Testis (tissue), 3 donors: ENCODE data around the gene KRT39. TPM values are rescaled to one million over a fixed set of nuclear protein-coding genes. Genes with fewer than 3 reads are reported as not detected.
"Not testable (repeated sequence)": the region's sequence is repeated elsewhere in the genome, so short reads cannot be mapped to it uniquely, and the experiment has no call there.

Experiments
- DNase-seq: peaks from one replicate; pipeline ENCODE4 v3.0.0-alpha.2; 2019
- H3K27ac ChIP-seq, 2 donors: fragments of 200-600 bp; sonication (generic); one replicate each; pipeline ENCODE4 v1.5.1; 2019
- H3K27me3 ChIP-seq: fragments of 200-600 bp; sonication (generic); one replicate; pipeline ENCODE4 v1.5.1; 2019
- H3K36me3 ChIP-seq: fragments of 200-600 bp; sonication (generic); one replicate; pipeline ENCODE4 v1.5.1; 2017; ENCODE audit warnings: low read depth; ENCODE audit errors: missing control alignments
- H3K4me1 ChIP-seq: fragments of 200-600 bp; sonication (generic); one replicate; pipeline ENCODE4 v1.5.1; 2019
- H3K4me3 ChIP-seq, 2 donors: fragments of 200-600 bp; sonication (generic); one replicate each; pipeline ENCODE4 v1.5.1; 2017 to 2019
- H3K9me3 ChIP-seq: fragments of 200-600 bp; sonication (generic); one replicate; pipeline ENCODE4 v1.5.1; 2017
- POLR2A ChIP-seq: fragments of 450-650 bp; IDR thresholded peaks from one replicate; pipeline ENCODE4 v1.6.1; 2017; ENCODE audit warnings: antibody characterized with exemption, mild to moderate bottlenecking, moderate library complexity
- WGBS, 2 donors: methylation state at CpG; one replicate each; pipeline ENCODE4 v1.1.5; 2018; 5-methylcytosine and 5-hydroxymethylcytosine counted together
- intact Hi-C: fragments of 100-400 bp; cut with DNase I; formaldehyde crosslinking; loops from one replicate; pipeline ENCODE4 v1.15.1; 2023; ENCODE audit warnings: low total_unique reads
- polyA plus RNA-seq: library from polyadenylated mRNA; stranded (reverse); fragments of 350-450 nt; fragmentation: Illumina TruSeq; extraction: RNeasy Lipid Tissue Mini Kit (QIAGEN cat#74804); gene quantifications from one replicate; pipeline ENCODE4 v1.2.3, GENCODE V29; 2014; ENCODE audit warnings: low read depth, low replicate concordance; ENCODE audit not compliant: insufficient read depth
- total RNA-seq, 2 donors: library from RNA; depleted of rRNA; stranded (reverse); fragments of >200 nt; gene quantifications; one replicate each; pipeline ENCODE4 v1.2.3, GENCODE V29; 2016
- TF ChIP-seq, protein P1 (sequence below), 3 experiments: fragments of 450-650 bp in 2 of 3; fragments of 200-600 bp in 1 of 3; sonication (generic) in 1 of 3; IDR thresholded peaks; one replicate each; pipeline ENCODE4 v1.5.1; 2016 to 2019; ENCODE audit warnings: antibody characterized with exemption in 3 of 3, mild to moderate bottlenecking in 2 of 3, moderate library complexity in 1 of 3

The KRT39 gene
- total and polyA plus RNA-seq, 3 donors from 2014 or later: not detected

DNA sequence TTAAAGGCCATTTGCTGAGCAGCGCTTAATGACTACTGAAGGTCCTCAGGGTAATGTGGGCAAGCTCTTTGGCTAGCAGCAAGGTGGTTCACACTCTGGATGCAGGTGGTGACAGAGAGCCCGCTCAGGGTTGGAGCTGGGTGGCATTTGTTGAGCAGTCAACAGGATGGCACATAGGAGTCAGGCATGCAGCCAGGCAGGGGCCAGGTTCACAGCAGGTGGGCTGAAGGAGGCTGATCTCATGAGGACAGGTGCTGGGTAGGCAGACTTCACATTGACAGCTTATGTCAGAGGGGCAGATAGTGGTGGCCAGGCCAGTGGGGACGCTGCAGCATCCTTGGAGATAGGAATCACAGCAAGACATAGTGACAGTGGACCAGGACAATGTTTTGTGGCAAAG, 37.6 kb upstream of the KRT39 start:
- WGBS, 2 donors: 74 to 89% methylated on average over 3 of the region's 3 CpGs
- no peak for TF ChIP-seq POLR2A
- TF ChIP-seq, protein P1, sequence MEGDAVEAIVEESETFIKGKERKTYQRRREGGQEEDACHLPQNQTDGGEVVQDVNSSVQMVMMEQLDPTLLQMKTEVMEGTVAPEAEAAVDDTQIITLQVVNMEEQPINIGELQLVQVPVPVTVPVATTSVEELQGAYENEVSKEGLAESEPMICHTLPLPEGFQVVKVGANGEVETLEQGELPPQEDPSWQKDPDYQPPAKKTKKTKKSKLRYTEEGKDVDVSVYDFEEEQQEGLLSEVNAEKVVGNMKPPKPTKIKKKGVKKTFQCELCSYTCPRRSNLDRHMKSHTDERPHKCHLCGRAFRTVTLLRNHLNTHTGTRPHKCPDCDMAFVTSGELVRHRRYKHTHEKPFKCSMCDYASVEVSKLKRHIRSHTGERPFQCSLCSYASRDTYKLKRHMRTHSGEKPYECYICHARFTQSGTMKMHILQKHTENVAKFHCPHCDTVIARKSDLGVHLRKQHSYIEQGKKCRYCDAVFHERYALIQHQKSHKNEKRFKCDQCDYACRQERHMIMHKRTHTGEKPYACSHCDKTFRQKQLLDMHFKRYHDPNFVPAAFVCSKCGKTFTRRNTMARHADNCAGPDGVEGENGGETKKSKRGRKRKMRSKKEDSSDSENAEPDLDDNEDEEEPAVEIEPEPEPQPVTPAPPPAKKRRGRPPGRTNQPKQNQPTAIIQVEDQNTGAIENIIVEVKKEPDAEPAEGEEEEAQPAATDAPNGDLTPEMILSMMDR (IDR thresholded peaks at IDR 0.05): no peak

DNA sequence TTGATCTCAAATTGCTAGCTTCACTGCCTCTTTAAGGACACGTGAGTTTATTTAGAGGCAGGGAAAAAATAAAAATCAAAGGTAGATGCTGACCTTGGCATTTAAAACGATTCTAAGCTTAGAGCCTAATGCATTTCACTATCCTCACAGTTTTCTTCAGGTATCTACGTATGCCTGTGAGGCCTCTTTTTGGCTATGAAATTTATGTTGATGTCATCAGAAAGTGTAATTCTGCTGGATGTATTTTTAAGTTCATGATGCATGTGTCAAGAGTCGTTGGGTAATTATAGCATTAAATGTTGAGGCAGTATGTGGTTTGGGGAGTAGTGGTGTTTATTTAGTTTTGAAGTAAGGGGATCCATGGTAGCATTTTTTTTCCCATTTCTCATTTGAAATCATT, 37.2 kb upstream of the KRT39 start:
- TF ChIP-seq, protein P1 (IDR thresholded peaks at IDR 0.05): no peak
- TF ChIP-seq POLR2A: no peak
- no peak for DNase-seq
- no peaks in the 10 kb centered on the region for H3K4me1 ChIP-seq
- H3K9me3 ChIP-seq: no peaks in the 10 kb centered on the region
- H3K4me3 ChIP-seq: no peak overlapping the region
- H3K27ac ChIP-seq: no peak overlapping the region
- intact Hi-C loops: no loop called here
- H3K27me3 ChIP-seq: no peaks in the 10 kb centered on the region
- 58 to 67% methylated on average over 4 of the region's 4 CpGs for WGBS, 2 donors
- no peaks in the 10 kb centered on the region for H3K36me3 ChIP-seq

More for the DNA sequence above, 37.6 kb upstream of the KRT39 start:
- H3K27me3 ChIP-seq: no peaks in the 10 kb centered on the region
- H3K36me3 ChIP-seq: no peaks in the 10 kb centered on the region
- H3K9me3 ChIP-seq: no peaks in the 10 kb centered on the region
- no peaks in the 10 kb centered on the region for H3K4me1 ChIP-seq
- no peak overlapping the region for H3K27ac ChIP-seq
- intact Hi-C loops: no loop called here
- H3K4me3 ChIP-seq: no peak overlapping the region
- DNase-seq: no peak

DNA sequence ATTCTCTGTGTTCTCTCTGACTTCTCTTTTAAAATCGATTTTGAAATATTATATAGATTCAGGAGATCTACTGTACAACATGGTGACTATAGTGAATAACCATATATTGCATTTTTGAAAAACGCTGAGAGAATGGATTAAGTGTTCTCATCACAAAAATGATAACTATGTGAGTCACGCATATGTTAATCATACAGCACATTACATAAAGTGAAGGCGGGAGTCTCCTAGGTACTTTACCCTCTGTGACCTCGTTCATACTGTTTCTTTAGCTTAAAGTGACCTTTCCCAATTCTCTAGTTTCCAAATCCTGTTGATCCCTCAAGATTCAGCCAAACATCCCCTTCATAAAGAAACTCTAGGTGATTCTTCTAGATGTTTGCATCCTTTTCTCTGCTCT, 36.1 kb upstream of the KRT39 start:
- no peak overlapping the region for H3K27ac ChIP-seq
- DNase-seq: no peak
- no peak overlapping the region for H3K4me3 ChIP-seq
- no peaks in the 10 kb centered on the region for H3K27me3 ChIP-seq
- no peaks in the 10 kb centered on the region for H3K4me1 ChIP-seq
- H3K36me3 ChIP-seq: no peaks in the 10 kb centered on the region
- 72 to 73% methylated on average over 5 of the region's 5 CpGs for WGBS, 2 donors
- TF ChIP-seq, protein P1 (IDR thresholded peaks at IDR 0.05): no peak
- no peak for TF ChIP-seq POLR2A
- intact Hi-C loops: no loop called here
- no peaks in the 10 kb centered on the region for H3K9me3 ChIP-seq

DNA sequence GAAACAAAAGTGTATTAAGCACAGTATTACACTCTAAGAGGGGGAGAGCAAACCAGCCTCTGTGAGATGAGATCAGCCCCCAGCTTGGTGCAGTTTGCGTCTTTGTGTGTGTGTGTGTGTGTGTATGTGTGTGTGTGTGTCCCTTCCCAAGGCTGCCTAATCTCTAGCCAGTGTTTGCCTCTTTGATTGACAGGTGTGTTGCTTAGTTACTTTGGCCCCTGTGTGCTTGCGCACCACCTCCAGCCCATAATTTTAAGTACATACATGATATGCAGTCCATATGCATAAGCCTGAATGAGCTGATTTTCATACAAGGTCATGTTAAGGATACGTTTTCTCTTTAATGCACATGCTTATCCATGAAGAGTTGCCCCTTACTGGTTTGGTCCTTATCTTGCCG, 35.0 kb upstream of the KRT39 start:
- no peak for DNase-seq
- no peak for TF ChIP-seq POLR2A
- TF ChIP-seq, protein P1 (IDR thresholded peaks at IDR 0.05): no peak
- intact Hi-C loops: no loop called here
- H3K4me3 ChIP-seq: no peak overlapping the region
- 80 to 84% methylated on average over 4 of the region's 4 CpGs for WGBS, 2 donors
- H3K27ac ChIP-seq: no peak overlapping the region
- H3K36me3 ChIP-seq: no peaks in the 10 kb centered on the region
- no peaks in the 10 kb centered on the region for H3K4me1 ChIP-seq
- no peaks in the 10 kb centered on the region for H3K27me3 ChIP-seq
- H3K9me3 ChIP-seq: no peaks in the 10 kb centered on the region

DNA sequence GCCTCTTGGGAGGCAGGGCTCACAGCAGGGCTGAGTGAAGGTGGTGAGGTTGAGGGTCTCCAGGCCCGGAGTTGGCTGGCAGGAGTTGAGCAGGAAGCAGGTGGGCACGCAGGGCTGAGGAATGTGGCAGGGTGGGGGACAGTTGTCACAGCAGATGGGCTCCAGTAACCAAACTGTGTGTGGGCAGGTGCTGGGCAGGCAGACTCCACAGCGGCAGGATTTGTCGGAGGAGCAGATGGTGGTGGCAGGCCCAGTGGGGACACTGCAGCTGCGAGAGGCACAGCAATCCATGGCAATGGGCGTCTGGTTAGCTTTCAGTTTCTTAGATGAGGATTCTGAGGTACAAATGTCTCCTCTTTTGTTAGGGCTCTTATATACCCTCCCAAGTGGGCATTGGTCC, 32.8 kb upstream of the KRT39 start, which contains the start of gene KRTAP3-2:
TSS of gene KRTAP3-2 (minus strand) at position 344 of the 400 bp plus-strand sequence. CDS start at position 291, 53 bp downstream.
- H3K27ac ChIP-seq, H3K27me3 ChIP-seq, H3K4me1 ChIP-seq, intact Hi-C loops, H3K9me3 ChIP-seq, H3K36me3 ChIP-seq, DNase-seq, H3K4me3 ChIP-seq: not testable (repeated sequence)
- 91 to 94% methylated on average over 6 of the region's 6 CpGs for WGBS, 2 donors
